GM12801 (cell line): Measurements from ENCODE around the gene PYGL.

ENCODE experiments used
- TF ChIP-seq, protein P1 (sequence below): IDR thresholded peaks from one replicate; pipeline ENCODE4 v1.5.1; 2011; ENCODE audit warnings: control low read depth; ENCODE audit not compliant: insufficient read length; ENCODE audit errors: extremely low read depth

Gene PYGL

GRCh38 chr14:50978529-50978871 is 34.2 kb upstream of the PYGL start:
- TF ChIP-seq, protein P1, sequence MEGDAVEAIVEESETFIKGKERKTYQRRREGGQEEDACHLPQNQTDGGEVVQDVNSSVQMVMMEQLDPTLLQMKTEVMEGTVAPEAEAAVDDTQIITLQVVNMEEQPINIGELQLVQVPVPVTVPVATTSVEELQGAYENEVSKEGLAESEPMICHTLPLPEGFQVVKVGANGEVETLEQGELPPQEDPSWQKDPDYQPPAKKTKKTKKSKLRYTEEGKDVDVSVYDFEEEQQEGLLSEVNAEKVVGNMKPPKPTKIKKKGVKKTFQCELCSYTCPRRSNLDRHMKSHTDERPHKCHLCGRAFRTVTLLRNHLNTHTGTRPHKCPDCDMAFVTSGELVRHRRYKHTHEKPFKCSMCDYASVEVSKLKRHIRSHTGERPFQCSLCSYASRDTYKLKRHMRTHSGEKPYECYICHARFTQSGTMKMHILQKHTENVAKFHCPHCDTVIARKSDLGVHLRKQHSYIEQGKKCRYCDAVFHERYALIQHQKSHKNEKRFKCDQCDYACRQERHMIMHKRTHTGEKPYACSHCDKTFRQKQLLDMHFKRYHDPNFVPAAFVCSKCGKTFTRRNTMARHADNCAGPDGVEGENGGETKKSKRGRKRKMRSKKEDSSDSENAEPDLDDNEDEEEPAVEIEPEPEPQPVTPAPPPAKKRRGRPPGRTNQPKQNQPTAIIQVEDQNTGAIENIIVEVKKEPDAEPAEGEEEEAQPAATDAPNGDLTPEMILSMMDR: no peak

DNA sequence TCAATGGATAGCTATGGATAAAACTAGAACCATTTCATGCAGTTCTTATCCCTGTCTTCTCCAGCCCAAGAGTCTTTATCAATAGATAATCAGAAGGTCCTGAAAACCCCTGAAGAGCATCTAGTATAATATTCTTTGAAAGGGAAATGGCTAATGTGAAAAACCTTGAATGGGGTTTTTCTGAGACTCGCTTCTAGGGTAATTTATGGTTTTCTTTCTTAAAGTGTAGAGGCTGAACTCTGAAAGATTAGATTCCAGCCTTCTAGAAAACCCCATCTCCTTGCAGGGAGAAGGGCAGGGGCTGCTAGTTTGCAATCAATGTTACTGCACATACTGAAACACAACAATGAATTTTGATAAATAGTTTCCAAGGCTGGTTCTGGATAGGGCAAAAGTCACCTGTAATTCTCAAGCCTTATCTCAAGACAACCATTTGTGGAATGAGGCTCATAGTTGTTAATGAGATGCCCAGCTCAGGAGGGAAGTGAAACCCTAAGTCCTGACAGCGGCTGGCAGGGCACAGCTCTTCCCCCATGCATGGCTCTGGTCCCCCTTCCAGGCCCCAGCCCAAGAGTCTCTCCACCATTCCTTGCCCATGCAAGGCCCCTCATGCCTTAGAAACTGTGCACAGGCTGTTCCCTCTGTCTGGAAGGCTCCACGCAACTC is 33.7 kb upstream of the PYGL start:
- TF ChIP-seq, protein P1: no peak

DNA sequence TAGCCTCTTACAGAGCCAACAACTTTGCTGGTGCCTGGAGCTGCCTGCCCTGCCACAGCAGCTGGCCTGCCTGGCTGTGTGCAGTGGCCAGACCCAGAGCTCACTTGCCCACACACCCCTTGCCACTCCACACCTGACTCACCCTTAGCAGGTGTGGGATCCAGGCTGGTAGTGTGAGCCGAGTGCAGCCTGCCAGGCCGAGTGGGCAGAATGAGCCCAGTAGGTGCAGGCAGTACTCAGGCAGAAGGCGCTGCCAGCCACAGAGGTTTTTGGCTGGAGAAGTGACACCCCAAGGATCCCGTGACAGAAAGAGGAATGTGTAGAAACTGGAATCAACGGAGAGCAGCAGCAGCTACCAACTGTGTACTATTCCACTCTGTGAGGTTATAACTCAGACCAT is 29.8 kb upstream of the PYGL start:
- TF ChIP-seq, protein P1: no peak

GRCh38 chr14:50972734-50973133 is 28.5 kb upstream of the PYGL start:
- TF ChIP-seq, protein P1: no peak

DNA sequence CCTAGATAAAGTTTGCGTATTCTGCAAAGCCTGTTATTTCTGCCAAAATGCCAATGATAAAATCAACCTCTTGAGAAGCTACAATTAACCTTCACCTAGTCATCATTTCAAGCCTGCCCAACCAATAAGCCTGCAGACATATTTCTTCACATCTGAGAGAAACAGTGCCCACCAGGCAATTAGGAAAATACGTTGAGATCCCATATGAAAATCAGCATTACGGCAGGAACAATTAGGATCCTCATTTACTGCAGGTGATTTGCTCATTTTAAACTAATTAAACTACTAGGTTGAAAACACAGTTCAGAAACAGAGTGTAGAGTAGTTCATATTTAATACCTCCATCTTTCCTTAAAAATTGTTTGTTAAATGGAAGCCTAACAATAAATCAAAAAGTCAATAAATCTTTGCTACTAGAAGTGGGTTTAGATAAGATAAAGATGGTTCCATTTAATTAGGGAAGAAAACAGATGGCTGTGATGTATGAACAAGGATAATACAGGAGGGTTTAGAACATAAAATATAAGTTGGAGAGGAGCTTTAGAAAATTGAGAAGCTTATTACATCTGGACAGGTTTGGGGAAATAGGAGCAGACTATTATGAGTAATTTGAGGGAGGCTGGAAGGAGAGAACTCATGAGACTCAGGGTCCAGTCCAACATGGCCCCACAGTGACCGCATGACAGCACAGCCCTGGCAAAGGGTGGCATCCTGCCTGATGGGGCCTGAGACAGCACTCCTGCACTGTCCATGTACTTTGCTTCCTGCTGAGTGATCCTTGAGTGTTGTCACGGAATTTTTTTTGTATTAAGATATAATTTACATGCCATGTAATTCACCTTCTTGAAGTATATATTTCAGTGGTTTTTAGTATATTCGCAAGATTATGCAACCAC is 26.9 kb upstream of the PYGL start:
- TF ChIP-seq, protein P1: no peak

- TF ChIP-seq, protein P1: no peak
These were observed 23.5 kb upstream of the PYGL start for GRCh38 chr14:50967790-50968189.

DNA sequence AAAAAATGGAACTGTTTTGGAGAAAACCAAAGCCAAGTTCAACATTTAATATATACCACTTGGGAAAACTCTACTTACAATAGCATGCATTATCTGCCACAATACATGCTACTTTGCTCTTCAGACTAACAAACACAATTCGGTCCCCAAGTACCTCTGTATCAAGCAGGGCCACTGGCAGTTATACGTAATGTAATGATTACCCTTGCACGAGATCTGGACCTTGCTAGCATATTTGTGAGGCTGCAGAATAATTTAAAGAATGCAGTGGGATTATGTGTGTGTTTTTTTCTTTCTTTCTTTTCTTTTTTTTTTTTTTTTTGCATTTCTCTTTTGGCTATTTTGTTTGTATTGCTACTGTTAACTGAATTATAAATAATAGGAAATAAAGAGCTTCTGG is 22.8 kb upstream of the PYGL start:
- TF ChIP-seq, protein P1: no peak
